ENCODE measurements around the gene KIDINS220.

KIDINS220 gene

GRCh38 chr2:8802741-8803140 lies 34.7 kb downstream of the KIDINS220 start:
- no peak for DNase-seq

GRCh38 chr2:8800821-8801220 lies 36.6 kb downstream of the KIDINS220 start:
- no peak for DNase-seq

GRCh38 chr2:8800218-8800617 lies 37.2 kb downstream of the KIDINS220 start:
- DNase-seq, result no peak

GRCh38 chr2:8799004-8799403 lies 38.4 kb downstream of the KIDINS220 start:
- no peak for DNase-seq

GRCh38 chr2:8798393-8798792 lies 39.0 kb downstream of the KIDINS220 start:
- DNase-seq, result no peak

- no peak for DNase-seq
These were observed 39.7 kb downstream of the KIDINS220 start for GRCh38 chr2:8797682-8798081.

GRCh38 chr2:8796878-8797550 lies 40.4 kb downstream of the KIDINS220 start:
- DNase-seq, result no peak

- no peak for DNase-seq
These were observed 41.0 kb downstream of the KIDINS220 start for GRCh38 chr2:8796315-8796848.

GRCh38 chr2:8794923-8795825 lies 42.2 kb downstream of the KIDINS220 start:
- DNase-seq, result no peak

- DNase-seq, result no peak
These were observed 46.7 kb downstream of the KIDINS220 start for GRCh38 chr2:8790739-8791162.

- DNase-seq, result no peak
These were observed 51.0 kb downstream of the KIDINS220 start for GRCh38 chr2:8786463-8786862.

- no peak for DNase-seq
These were observed 57.4 kb downstream of the KIDINS220 start for GRCh38 chr2:8779795-8780671.

- DNase-seq, result no peak
These were observed 63.0 kb downstream of the KIDINS220 start for GRCh38 chr2:8774371-8774770.

- no peak for DNase-seq
These were observed 70.1 kb downstream of the KIDINS220 start for GRCh38 chr2:8767324-8767723.

- DNase-seq, result peak; percentile 30
These were observed 75.8 kb downstream of the KIDINS220 start for GRCh38 chr2:8761529-8762164.

GRCh38 chr2:8756716-8757115 lies 80.7 kb downstream of the KIDINS220 start:
- DNase-seq, result no peak

GRCh38 chr2:8756230-8756629 lies 81.2 kb downstream of the KIDINS220 start:
- no peak for DNase-seq

GRCh38 chr2:8754106-8754776 lies 83.2 kb downstream of the KIDINS220 start:
- DNase-seq, result no peak

- peak; percentile 27 for DNase-seq
These were observed 83.8 kb downstream of the KIDINS220 start for GRCh38 chr2:8753609-8754008.

- no peak for DNase-seq
These were observed 85.0 kb downstream of the KIDINS220 start for GRCh38 chr2:8752385-8752784.

GRCh38 chr2:8750221-8750620 lies 87.2 kb downstream of the KIDINS220 start:
- no peak for DNase-seq

GRCh38 chr2:8743261-8743660 lies 94.2 kb downstream of the KIDINS220 start:
- no peak for DNase-seq

All from NCI-H1436 (cell line).